Prostate gland (tissue), 2 donors: ENCODE data around the gene ERC2. TPM values are rescaled to one million over a fixed set of nuclear protein-coding genes. Genes with fewer than 3 reads are reported as not detected.

Experiments
- DNase-seq: peaks from one replicate; pipeline ENCODE4 v3.0.0-alpha.2; 2019; ENCODE audit warnings: low spot score
- H3K27ac ChIP-seq, 2 donors: fragments of 200-600 bp; sonication (generic); 2 replicates each; pipeline ENCODE4 v1.5.1; 2017 to 2019
- H3K27me3 ChIP-seq: fragments of 200-600 bp; sonication (generic); replicated peaks from 2 replicates; pipeline ENCODE4 v1.5.1; 2019; ENCODE audit not compliant: insufficient read depth
- H3K36me3 ChIP-seq, 2 donors: fragments of 200-600 bp; sonication (generic); 1 replicate in 1 of 2; 2 replicates in 1 of 2; pipeline versions ENCODE4 v1.5.1 to v1.8.1; 2017 to 2019
- H3K4me1 ChIP-seq: fragments of 200-600 bp; sonication (generic); replicated peaks from 2 replicates; pipeline ENCODE4 v1.5.1; 2019
- H3K4me3 ChIP-seq, 2 donors: fragments of 200-600 bp; sonication (generic); 2 replicates each; pipeline ENCODE4 v1.5.1; 2017 to 2019
- H3K9me3 ChIP-seq: fragments of 200-600 bp; sonication (generic); 2 replicates; pipeline ENCODE4 v1.5.1; 2017
- POLR2A ChIP-seq: fragments of 450-650 bp; IDR thresholded peaks from one replicate; pipeline ENCODE4 v1.6.1; 2016; ENCODE audit warnings: antibody characterized with exemption, mild to moderate bottlenecking
- POLR2AphosphoS5 ChIP-seq: sonication (generic); formaldehyde crosslinking; IDR thresholded peaks from one replicate; pipeline ENCODE4 v1.6.1; 2017; ENCODE audit warnings: antibody characterized with exemption
- WGBS: methylation state at CpG from one replicate; pipeline ENCODE4 v1.1.5; 2018; 5-methylcytosine and 5-hydroxymethylcytosine counted together
- intact Hi-C: fragments of 100-400 bp; cut with DNase I; formaldehyde crosslinking; loops from one replicate; pipeline ENCODE4 v1.14.2; 2022
- total RNA-seq, 2 donors: library from RNA; depleted of rRNA; stranded (reverse); fragments of >200 nt; gene quantifications; one replicate each; pipeline ENCODE4 v1.1.0, GENCODE V29; 2016
- TF ChIP-seq, protein P1 (sequence below), 4 experiments: fragments of 200-600 bp in 2 of 4; fragments of 450-650 bp in 2 of 4; sonication (generic) in 2 of 4; IDR thresholded peaks; 1 replicate in 3 of 4; 2 replicates in 1 of 4; pipeline ENCODE4 v1.5.1; 2016 to 2019; ENCODE audit warnings: antibody characterized with exemption in 4 of 4, mild to moderate bottlenecking in 2 of 4, moderate library complexity in 2 of 4

Gene ERC2
- total RNA-seq, 2 donors from 2014 or later, result 1.0 to 2.7 TPM

DNA sequence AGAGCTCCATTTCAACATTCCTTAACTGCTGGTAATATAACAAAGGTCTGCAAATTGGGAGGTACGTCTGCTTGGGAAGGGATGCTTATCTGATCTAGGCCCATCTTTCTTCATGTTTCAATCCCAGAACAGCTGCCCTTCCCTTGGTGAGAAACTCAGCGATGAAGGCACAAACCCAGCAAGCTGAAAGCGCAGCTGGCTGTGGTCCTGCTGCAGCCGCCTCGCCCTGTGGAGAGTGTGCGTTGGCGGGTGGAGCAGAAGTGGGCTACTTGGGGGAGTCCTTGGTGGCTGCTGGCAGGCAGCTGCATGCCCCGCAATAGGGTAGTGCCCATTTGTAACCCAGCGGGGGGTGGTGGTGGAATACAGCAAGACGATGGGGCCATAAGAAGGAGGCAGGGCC lies 820.6 kb downstream of the ERC2 start:
- WGBS, result 62% methylated on average over 10 of the region's 10 CpGs
- no peak overlapping the region for H3K4me3 ChIP-seq
- no peaks in the 10 kb centered on the region for H3K36me3 ChIP-seq
- TF ChIP-seq POLR2AphosphoS5 (no peak), POLR2A (no peak)
- TF ChIP-seq, protein P1, sequence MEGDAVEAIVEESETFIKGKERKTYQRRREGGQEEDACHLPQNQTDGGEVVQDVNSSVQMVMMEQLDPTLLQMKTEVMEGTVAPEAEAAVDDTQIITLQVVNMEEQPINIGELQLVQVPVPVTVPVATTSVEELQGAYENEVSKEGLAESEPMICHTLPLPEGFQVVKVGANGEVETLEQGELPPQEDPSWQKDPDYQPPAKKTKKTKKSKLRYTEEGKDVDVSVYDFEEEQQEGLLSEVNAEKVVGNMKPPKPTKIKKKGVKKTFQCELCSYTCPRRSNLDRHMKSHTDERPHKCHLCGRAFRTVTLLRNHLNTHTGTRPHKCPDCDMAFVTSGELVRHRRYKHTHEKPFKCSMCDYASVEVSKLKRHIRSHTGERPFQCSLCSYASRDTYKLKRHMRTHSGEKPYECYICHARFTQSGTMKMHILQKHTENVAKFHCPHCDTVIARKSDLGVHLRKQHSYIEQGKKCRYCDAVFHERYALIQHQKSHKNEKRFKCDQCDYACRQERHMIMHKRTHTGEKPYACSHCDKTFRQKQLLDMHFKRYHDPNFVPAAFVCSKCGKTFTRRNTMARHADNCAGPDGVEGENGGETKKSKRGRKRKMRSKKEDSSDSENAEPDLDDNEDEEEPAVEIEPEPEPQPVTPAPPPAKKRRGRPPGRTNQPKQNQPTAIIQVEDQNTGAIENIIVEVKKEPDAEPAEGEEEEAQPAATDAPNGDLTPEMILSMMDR (IDR thresholded peaks at IDR 0.05), result no peak
- no peaks in the 10 kb centered on the region for H3K27me3 ChIP-seq
- H3K4me1 ChIP-seq, result no peaks in the 10 kb centered on the region
- intact Hi-C loops, result no loop called here
- no peak overlapping the region for H3K27ac ChIP-seq
- no peaks in the 10 kb centered on the region for H3K9me3 ChIP-seq
- no peak for DNase-seq

- Histone ChIP-seq H3K36me3 (no peaks in the 10 kb centered on the region), H3K27me3 (no peaks in the 10 kb centered on the region), H3K9me3 (no peaks in the 10 kb centered on the region), H3K4me3 (no peak overlapping the region), H3K27ac (no peak overlapping the region), H3K4me1 (no peaks in the 10 kb centered on the region)
- 64% methylated on average over 10 of the region's 10 CpGs for WGBS
- no peak for DNase-seq
- TF ChIP-seq POLR2AphosphoS5 (no peak), POLR2A (no peak)
- TF ChIP-seq, protein P1 (IDR thresholded peaks at IDR 0.05), result no peak
- intact Hi-C loops, result no loop called here
Measured at GRCh38 chr3:55647063-55647462, 821.2 kb downstream of the ERC2 start.

- no peak for DNase-seq
- Histone ChIP-seq H3K27ac (no peak overlapping the region), H3K36me3 (no peaks in the 10 kb centered on the region), H3K4me1 (no peaks in the 10 kb centered on the region), H3K9me3 (no peaks in the 10 kb centered on the region), H3K4me3 (no peak overlapping the region), H3K27me3 (no peaks in the 10 kb centered on the region)
- WGBS, result 81% methylated on average over 3 of the region's 3 CpGs
- TF ChIP-seq, protein P1 (IDR thresholded peaks at IDR 0.05), result no peak
- TF ChIP-seq POLR2A (no peak), POLR2AphosphoS5 (no peak)
- intact Hi-C loops, result no loop called here
Measured at GRCh38 chr3:55646121-55646520, 822.1 kb downstream of the ERC2 start.

GRCh38 chr3:55645422-55645821 lies 822.8 kb downstream of the ERC2 start:
- TF ChIP-seq POLR2AphosphoS5 (no peak), POLR2A (no peak)
- TF ChIP-seq, protein P1 (IDR thresholded peaks at IDR 0.05), result no peak
- Histone ChIP-seq H3K4me1 (no peaks in the 10 kb centered on the region), H3K27ac (no peak overlapping the region)

DNA sequence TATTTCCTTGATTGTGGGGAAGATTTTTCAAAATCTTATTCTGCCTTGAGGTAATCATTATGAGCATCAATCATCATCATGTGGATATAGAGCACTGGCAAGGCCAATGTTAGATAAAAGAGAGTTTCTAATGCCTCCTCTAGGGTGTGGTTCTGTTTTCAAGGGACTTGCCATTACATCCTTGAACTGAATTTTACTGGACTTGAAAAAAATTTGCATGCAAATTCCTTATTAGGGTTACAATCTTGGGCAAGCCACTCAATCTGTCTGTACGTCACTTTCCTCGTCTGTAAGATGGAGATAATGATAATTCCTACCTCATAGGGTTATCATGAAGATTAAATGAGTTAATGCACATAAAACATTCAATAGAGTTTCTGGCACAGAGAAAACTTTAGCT lies 825.0 kb downstream of the ERC2 start:
- DNase-seq, result no peak
- Histone ChIP-seq H3K27me3 (no peaks in the 10 kb centered on the region), H3K36me3 (no peaks in the 10 kb centered on the region), H3K4me1 (no peaks in the 10 kb centered on the region), H3K4me3 (no peak overlapping the region), H3K9me3 (no peaks in the 10 kb centered on the region), H3K27ac (no peak overlapping the region)
- whole genome bisulfite sequencing, result 87% methylated on average over 2 of the region's 2 CpGs
- intact Hi-C loops, result no loop called here
- TF ChIP-seq POLR2A, result no peak
- TF ChIP-seq, protein P1 (IDR thresholded peaks at IDR 0.05), result no peak
- TF ChIP-seq POLR2AphosphoS5, result no peak

More at GRCh38 chr3:55645422-55645821, 822.8 kb downstream of the ERC2 start:
- no peaks in the 10 kb centered on the region for H3K9me3 ChIP-seq
- no peak for DNase-seq
- no peak overlapping the region for H3K4me3 ChIP-seq
- no peaks in the 10 kb centered on the region for H3K27me3 ChIP-seq
- WGBS, result 57% methylated on average over 4 of the region's 4 CpGs
- intact Hi-C loops, result no loop called here
- H3K36me3 ChIP-seq, result no peaks in the 10 kb centered on the region
